Adrenal gland (tissue), 5 donors: ENCODE results near the gene ATN1.

Source experiments
- CTCF ChIP-seq, 6 experiments: fragments of 450-650 bp in 4 of 6; fragments of 200-600 bp in 2 of 6; sonication (generic) in 1 of 6; IDR thresholded peaks; 1 replicate in 5 of 6; 2 replicates in 1 of 6; pipeline versions ENCODE4 v1.5.1 to v1.8.0; 2016 to 2021; ENCODE audit warnings: antibody characterized with exemption in 6 of 6, mild to moderate bottlenecking in 2 of 6, moderate library complexity in 1 of 6
- POLR2A ChIP-seq, 2 donors: fragments of 450-650 bp; IDR thresholded peaks; one replicate each; pipeline ENCODE4 v1.6.1; 2017; ENCODE audit warnings: antibody characterized with exemption in 2 of 2, mild to moderate bottlenecking in 2 of 2, moderate library complexity in 1 of 2
- donor health status: DM: no; HTN: no; CAD: no.

- no peak for TF ChIP-seq CTCF (IDR thresholded peaks at IDR 0.05)
- no peak for TF ChIP-seq POLR2A (IDR thresholded peaks at IDR 0.05)
Observed at GRCh38 chr12:6891646-6892001, 36.1 kb upstream of the ATN1 start.
